ENCODE data around the gene MARCHF2.

DNA sequence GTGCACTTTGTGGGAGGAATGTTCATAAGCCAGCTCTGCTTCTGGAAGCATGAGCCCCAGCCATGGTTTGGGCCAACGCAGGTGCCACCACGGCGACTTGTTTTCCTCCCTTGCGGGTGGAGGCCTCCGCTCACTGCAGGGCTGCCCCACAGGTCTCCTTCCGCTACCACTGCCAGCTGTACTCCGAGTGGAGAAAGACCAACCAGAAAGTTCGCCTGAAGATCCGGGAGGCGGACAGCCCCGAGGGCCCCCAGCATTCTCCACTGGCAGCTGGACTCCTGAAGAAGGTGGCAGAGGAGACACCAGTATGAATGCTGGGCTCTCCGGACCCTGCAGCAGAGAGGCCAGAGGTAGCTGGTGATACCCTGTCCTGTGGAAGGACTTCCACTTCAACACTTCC lies 25.1 kb downstream of the MARCHF2 start:
- TF ChIP-seq, protein P1, sequence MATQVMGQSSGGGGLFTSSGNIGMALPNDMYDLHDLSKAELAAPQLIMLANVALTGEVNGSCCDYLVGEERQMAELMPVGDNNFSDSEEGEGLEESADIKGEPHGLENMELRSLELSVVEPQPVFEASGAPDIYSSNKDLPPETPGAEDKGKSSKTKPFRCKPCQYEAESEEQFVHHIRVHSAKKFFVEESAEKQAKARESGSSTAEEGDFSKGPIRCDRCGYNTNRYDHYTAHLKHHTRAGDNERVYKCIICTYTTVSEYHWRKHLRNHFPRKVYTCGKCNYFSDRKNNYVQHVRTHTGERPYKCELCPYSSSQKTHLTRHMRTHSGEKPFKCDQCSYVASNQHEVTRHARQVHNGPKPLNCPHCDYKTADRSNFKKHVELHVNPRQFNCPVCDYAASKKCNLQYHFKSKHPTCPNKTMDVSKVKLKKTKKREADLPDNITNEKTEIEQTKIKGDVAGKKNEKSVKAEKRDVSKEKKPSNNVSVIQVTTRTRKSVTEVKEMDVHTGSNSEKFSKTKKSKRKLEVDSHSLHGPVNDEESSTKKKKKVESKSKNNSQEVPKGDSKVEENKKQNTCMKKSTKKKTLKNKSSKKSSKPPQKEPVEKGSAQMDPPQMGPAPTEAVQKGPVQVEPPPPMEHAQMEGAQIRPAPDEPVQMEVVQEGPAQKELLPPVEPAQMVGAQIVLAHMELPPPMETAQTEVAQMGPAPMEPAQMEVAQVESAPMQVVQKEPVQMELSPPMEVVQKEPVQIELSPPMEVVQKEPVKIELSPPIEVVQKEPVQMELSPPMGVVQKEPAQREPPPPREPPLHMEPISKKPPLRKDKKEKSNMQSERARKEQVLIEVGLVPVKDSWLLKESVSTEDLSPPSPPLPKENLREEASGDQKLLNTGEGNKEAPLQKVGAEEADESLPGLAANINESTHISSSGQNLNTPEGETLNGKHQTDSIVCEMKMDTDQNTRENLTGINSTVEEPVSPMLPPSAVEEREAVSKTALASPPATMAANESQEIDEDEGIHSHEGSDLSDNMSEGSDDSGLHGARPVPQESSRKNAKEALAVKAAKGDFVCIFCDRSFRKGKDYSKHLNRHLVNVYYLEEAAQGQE (IDR thresholded peaks at IDR 0.05; ENCODE audit: low read depth), result no peak
- TF ChIP-seq ZBTB7A (IDR thresholded peaks at IDR 0.05; ENCODE audit: low read depth) (no peak), YY1 (IDR thresholded peaks at IDR 0.05; ENCODE audit: low read depth) (no peak), EP300 (IDR thresholded peaks at IDR 0.05; ENCODE audit: borderline replicate concordance) (no peak), CEBPB (IDR thresholded peaks at IDR 0.05) (no peak), FOXM1 (IDR thresholded peaks at IDR 0.05; ENCODE audit: borderline replicate concordance, low read depth) (no peak), TAF1 (IDR thresholded peaks at IDR 0.05; ENCODE audit: low read depth) (no peak), RAD21 (IDR thresholded peaks at IDR 0.05; ENCODE audit: low read depth) (no peak), TCF12 (IDR thresholded peaks at IDR 0.05; ENCODE audit: low read depth) (no peak)
- TF ChIP-seq, protein P2, sequence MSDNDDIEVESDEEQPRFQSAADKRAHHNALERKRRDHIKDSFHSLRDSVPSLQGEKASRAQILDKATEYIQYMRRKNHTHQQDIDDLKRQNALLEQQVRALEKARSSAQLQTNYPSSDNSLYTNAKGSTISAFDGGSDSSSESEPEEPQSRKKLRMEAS (IDR thresholded peaks at IDR 0.05), result no peak
- TF ChIP-seq, protein P3, sequence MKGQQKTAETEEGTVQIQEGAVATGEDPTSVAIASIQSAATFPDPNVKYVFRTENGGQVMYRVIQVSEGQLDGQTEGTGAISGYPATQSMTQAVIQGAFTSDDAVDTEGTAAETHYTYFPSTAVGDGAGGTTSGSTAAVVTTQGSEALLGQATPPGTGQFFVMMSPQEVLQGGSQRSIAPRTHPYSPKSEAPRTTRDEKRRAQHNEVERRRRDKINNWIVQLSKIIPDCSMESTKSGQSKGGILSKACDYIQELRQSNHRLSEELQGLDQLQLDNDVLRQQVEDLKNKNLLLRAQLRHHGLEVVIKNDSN (IDR thresholded peaks at IDR 0.05), result no peak

Data from Ishikawa (cell line).